ENCODE results near the gene SNAP25.

SNAP25 gene

GRCh38 chr20:10216146-10216791 lies 2.4 kb upstream of the SNAP25 start:
- no peak for DNase-seq (ENCODE audit: low spot score)

- DNase-seq (ENCODE audit: low spot score): peak; percentile 48
Measured at GRCh38 chr20:10217721-10218410, 764 bp upstream of the SNAP25 start.

GRCh38 chr20:10219452-10219791 lies 792 bp downstream of the SNAP25 start:
- peak; percentile 92 for DNase-seq (ENCODE audit: low spot score)

- no peak for DNase-seq (ENCODE audit: low spot score)
Measured at GRCh38 chr20:10219993-10220750, 1.5 kb downstream of the SNAP25 start.

GRCh38 chr20:10221021-10221420 lies 2.4 kb downstream of the SNAP25 start:
- no peak for DNase-seq (ENCODE audit: low spot score)

- no peak for DNase-seq (ENCODE audit: low spot score)
Measured at GRCh38 chr20:10225439-10226060, 6.9 kb downstream of the SNAP25 start.

- no peak for DNase-seq (ENCODE audit: low spot score)
Measured at GRCh38 chr20:10228330-10228729, 9.7 kb downstream of the SNAP25 start.

GRCh38 chr20:10231290-10231689 lies 12.7 kb downstream of the SNAP25 start:
- DNase-seq (ENCODE audit: low spot score): no peak

- no peak for DNase-seq (ENCODE audit: low spot score)
Measured at GRCh38 chr20:10236540-10237533, 18.2 kb downstream of the SNAP25 start.

- no peak for DNase-seq (ENCODE audit: low spot score)
Measured at GRCh38 chr20:10239954-10240353, 21.3 kb downstream of the SNAP25 start.

GRCh38 chr20:10240655-10241054 lies 22.0 kb downstream of the SNAP25 start:
- no peak for DNase-seq (ENCODE audit: low spot score)

GRCh38 chr20:10242166-10242565 lies 23.5 kb downstream of the SNAP25 start:
- peak; percentile 16 for DNase-seq (ENCODE audit: low spot score)

- DNase-seq (ENCODE audit: low spot score): no peak
Measured at GRCh38 chr20:10247440-10247839, 28.8 kb downstream of the SNAP25 start.

GRCh38 chr20:10249048-10249770 lies 30.6 kb downstream of the SNAP25 start:
- no peak for DNase-seq (ENCODE audit: low spot score)

GRCh38 chr20:10249822-10250221 lies 31.2 kb downstream of the SNAP25 start:
- DNase-seq (ENCODE audit: low spot score): no peak

- DNase-seq (ENCODE audit: low spot score): no peak
Measured at GRCh38 chr20:10250902-10251301, 32.3 kb downstream of the SNAP25 start.

- no peak for DNase-seq (ENCODE audit: low spot score)
Measured at GRCh38 chr20:10253780-10254179, 35.1 kb downstream of the SNAP25 start.

- DNase-seq (ENCODE audit: low spot score): no peak
Measured at GRCh38 chr20:10255846-10256245, 37.2 kb downstream of the SNAP25 start.

- DNase-seq (ENCODE audit: low spot score): no peak
Measured at GRCh38 chr20:10259166-10259565, 40.5 kb downstream of the SNAP25 start.

- DNase-seq (ENCODE audit: low spot score): no peak
Measured at GRCh38 chr20:10260316-10260715, 41.7 kb downstream of the SNAP25 start.

GRCh38 chr20:10261702-10262101 lies 43.1 kb downstream of the SNAP25 start:
- no peak for DNase-seq (ENCODE audit: low spot score)

All from AG20443 (cell line).